Hepatocyte (in vitro differentiated cells): ENCODE results near the gene RGS17. TPM values are rescaled to one million over a fixed set of nuclear protein-coding genes. Genes with fewer than 3 reads are reported as not detected.

Experiments
- DNase-seq: peaks from one replicate; pipeline ENCODE4 v3.0.0-alpha.2; 2016; ENCODE audit warnings: low spot score
- H2AFZ ChIP-seq: fragments of 200-600 bp; sonication (generic); 2 replicates; pipeline ENCODE4 v1.6.0; 2016; ENCODE audit warnings: antibody characterized with exemption, mild to moderate bottlenecking
- H3K27ac ChIP-seq: fragments of 200-600 bp; sonication (generic); 2 replicates; pipeline ENCODE4 v1.5.1; 2016; ENCODE audit warnings: mild to moderate bottlenecking
- H3K27me3 ChIP-seq: fragments of 200-600 bp; sonication (generic); 2 replicates; pipeline ENCODE4 v1.6.1; 2016
- H3K36me3 ChIP-seq: fragments of 200-600 bp; sonication (generic); replicated peaks from 2 replicates; pipeline ENCODE4 v1.5.1; 2016; ENCODE audit warnings: low read depth; ENCODE audit not compliant: insufficient read depth
- H3K4me1 ChIP-seq: fragments of 200-600 bp; sonication (generic); 2 replicates; pipeline ENCODE4 v1.5.1; 2016; ENCODE audit warnings: mild to moderate bottlenecking, moderate library complexity; ENCODE audit not compliant: insufficient read depth
- H3K4me2 ChIP-seq: fragments of 200-600 bp; sonication (generic); 2 replicates; pipeline ENCODE4 v1.6.0; 2016
- H3K4me3 ChIP-seq: fragments of 200-600 bp; sonication (generic); 2 replicates; pipeline ENCODE4 v1.5.1; 2016; ENCODE audit warnings: mild to moderate bottlenecking
- H3K79me2 ChIP-seq: fragments of 200-600 bp; sonication (generic); 2 replicates; pipeline ENCODE4 v1.6.0; 2017; ENCODE audit warnings: mild to moderate bottlenecking
- H3K9me2 ChIP-seq: fragments of 200-600 bp; sonication (generic); replicated peaks from 2 replicates; pipeline ENCODE4 v1.6.0; 2017; ENCODE audit warnings: mild to moderate bottlenecking; ENCODE audit not compliant: insufficient read depth
- H3K9me3 ChIP-seq: fragments of 200-600 bp; sonication (generic); 2 replicates; pipeline ENCODE4 v1.5.1; 2016; ENCODE audit warnings: low read depth, mild to moderate bottlenecking
- H4K20me1 ChIP-seq: fragments of 200-600 bp; sonication (generic); 2 replicates; pipeline ENCODE4 v1.6.0; 2016; ENCODE audit warnings: mild to moderate bottlenecking; ENCODE audit not compliant: insufficient read depth, poor library complexity, severe bottlenecking
- EZH2 ChIP-seq: fragments of 200-600 bp; sonication (generic); IDR thresholded peaks from 2 replicates; pipeline ENCODE4 v1.6.1; 2016; ENCODE audit warnings: antibody characterized with exemption, mild to moderate bottlenecking, borderline replicate concordance
- EZH2phosphoT487 ChIP-seq: fragments of 200-600 bp; sonication (generic); IDR thresholded peaks from one replicate; pipeline ENCODE4 v1.6.1; 2018; ENCODE audit warnings: antibody characterized with exemption, mild to moderate bottlenecking, low read depth, moderate library complexity; ENCODE audit not compliant: unreplicated experiment, severe bottlenecking
- WGBS: methylation state at CpG from one replicate; pipeline ENCODE4 v1.1.6; 2016; ENCODE audit warnings: low lambda C conversion rate; ENCODE audit errors: missing lambda C conversion rate; 5-methylcytosine and 5-hydroxymethylcytosine counted together
- polyA plus RNA-seq: library from polyadenylated mRNA; unstranded; fragments of >200 nt; fragmentation: Nextera tagmentation; extraction: Ambion mirVana; gene quantifications from 2 replicates; pipeline ENCODE4 v1.2.1, GENCODE V29; 2016
- total RNA-seq: library from RNA; depleted of rRNA; stranded (reverse); fragments of >200 nt; gene quantifications from 2 replicates; pipeline ENCODE4 v1.2.3, GENCODE V29; 2014
- TF ChIP-seq, protein P1 (sequence below): fragments of 200-600 bp; sonication (generic); IDR thresholded peaks from 2 replicates; pipeline ENCODE4 v1.5.1; 2016; ENCODE audit warnings: antibody characterized with exemption, mild to moderate bottlenecking; ENCODE audit not compliant: poor library complexity

Gene RGS17
- total and polyA plus RNA-seq, 2 experiments from 2014 or later: 0.27 to 0.97 TPM

DNA sequence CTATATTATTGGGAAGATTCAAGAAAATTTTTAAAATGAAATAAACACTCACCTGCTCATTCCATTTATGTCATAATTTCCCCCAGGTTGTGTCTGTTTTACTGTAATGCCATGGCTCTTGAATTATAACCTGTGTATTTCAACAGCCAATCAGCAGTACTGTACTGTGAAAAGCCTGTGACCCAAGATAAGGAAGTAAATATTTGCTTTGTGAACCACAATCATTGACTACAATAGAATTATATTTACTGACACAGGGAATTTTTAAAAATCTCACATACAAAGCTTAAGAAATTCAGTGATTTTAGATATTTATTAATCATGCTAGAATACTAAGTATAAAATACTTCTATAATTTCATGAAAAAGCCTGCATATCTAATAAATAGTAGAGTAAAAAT lies 6.0 kb downstream of the RGS17 start:
- H2AFZ ChIP-seq: no peak overlapping the region
- H4K20me1 ChIP-seq: no peaks in the 10 kb centered on the region
- TF ChIP-seq EZH2phosphoT487 (no peak), EZH2 (no peak)
- TF ChIP-seq, protein P1, sequence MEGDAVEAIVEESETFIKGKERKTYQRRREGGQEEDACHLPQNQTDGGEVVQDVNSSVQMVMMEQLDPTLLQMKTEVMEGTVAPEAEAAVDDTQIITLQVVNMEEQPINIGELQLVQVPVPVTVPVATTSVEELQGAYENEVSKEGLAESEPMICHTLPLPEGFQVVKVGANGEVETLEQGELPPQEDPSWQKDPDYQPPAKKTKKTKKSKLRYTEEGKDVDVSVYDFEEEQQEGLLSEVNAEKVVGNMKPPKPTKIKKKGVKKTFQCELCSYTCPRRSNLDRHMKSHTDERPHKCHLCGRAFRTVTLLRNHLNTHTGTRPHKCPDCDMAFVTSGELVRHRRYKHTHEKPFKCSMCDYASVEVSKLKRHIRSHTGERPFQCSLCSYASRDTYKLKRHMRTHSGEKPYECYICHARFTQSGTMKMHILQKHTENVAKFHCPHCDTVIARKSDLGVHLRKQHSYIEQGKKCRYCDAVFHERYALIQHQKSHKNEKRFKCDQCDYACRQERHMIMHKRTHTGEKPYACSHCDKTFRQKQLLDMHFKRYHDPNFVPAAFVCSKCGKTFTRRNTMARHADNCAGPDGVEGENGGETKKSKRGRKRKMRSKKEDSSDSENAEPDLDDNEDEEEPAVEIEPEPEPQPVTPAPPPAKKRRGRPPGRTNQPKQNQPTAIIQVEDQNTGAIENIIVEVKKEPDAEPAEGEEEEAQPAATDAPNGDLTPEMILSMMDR: no peak
- H3K4me3 ChIP-seq: no peak overlapping the region
- no peaks in the 10 kb centered on the region for H3K36me3 ChIP-seq
- H3K4me1 ChIP-seq: no peaks in the 10 kb centered on the region
- H3K27ac ChIP-seq: no peak overlapping the region
- H3K9me2 ChIP-seq: no peaks in the 10 kb centered on the region
- no peaks in the 10 kb centered on the region for H3K79me2 ChIP-seq
- no peaks in the 10 kb centered on the region for H3K9me3 ChIP-seq
- H3K4me2 ChIP-seq: no peak overlapping the region
- peaks cover 42% of the 10 kb centered on the region for H3K27me3 ChIP-seq
- DNase-seq: no peak

DNA sequence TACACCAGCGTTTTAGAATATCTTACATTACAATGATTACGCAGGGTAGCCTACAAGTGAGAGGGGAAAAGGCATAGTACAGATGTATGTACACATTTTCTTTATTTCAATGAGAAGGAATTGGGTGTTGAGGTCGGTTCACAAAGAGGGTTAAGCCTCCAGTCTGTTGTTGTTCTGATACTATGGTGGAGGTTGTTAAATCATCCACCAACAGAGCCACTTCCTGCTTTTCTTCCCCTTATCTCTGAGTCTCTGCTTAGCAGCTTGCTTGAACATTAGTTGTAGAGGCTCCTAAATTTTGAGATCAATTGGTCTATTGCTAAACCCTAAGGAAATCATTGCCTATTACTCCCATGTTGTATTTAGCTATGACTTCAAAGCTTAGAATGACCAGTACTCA lies 7.3 kb downstream of the RGS17 start:
- WGBS: 52% methylated on average over 3 of the region's 3 CpGs
- no peak for DNase-seq
- TF ChIP-seq EZH2phosphoT487 (no peak), EZH2 (no peak)
- TF ChIP-seq, protein P1: no peak

DNA sequence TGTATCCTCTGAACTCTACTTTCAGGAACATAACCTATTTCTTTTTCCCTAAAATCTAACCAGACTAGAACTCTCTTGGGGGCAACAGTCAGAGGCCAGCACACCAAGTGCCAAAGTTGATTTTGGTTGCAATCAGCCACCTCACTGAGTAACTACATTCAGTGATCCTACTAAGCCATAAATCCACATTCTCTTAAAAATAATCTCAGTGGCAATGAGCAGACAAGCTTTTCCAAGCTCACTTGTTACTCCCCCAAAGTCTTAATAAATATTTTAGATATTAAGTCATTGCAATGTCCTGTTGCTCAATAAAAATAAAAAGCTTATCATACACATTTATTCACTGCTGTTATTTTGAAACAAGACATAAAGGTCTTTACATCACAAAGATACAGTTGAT lies 9.8 kb downstream of the RGS17 start:
- H3K27me3 ChIP-seq: peaks cover 7% of the 10 kb centered on the region
- H3K9me2 ChIP-seq: no peaks in the 10 kb centered on the region
- no peaks in the 10 kb centered on the region for H3K79me2 ChIP-seq
- no peaks in the 10 kb centered on the region for H4K20me1 ChIP-seq
- TF ChIP-seq, protein P1: no peak
- no peak for TF ChIP-seq EZH2phosphoT487
- no peak for TF ChIP-seq EZH2
- H3K4me3 ChIP-seq: no peak overlapping the region
- H3K27ac ChIP-seq: no peak overlapping the region
- H3K4me2 ChIP-seq: no peak overlapping the region
- H2AFZ ChIP-seq: no peak overlapping the region
- H3K4me1 ChIP-seq: no peaks in the 10 kb centered on the region
- no peaks in the 10 kb centered on the region for H3K9me3 ChIP-seq
- no peaks in the 10 kb centered on the region for H3K36me3 ChIP-seq
- DNase-seq: no peak

More for the DNA sequence above, 7.3 kb downstream of the RGS17 start:
- no peaks in the 10 kb centered on the region for H3K4me1 ChIP-seq
- H3K9me2 ChIP-seq: no peaks in the 10 kb centered on the region
- no peak overlapping the region for H3K27ac ChIP-seq
- no peaks in the 10 kb centered on the region for H3K79me2 ChIP-seq
- H2AFZ ChIP-seq: no peak overlapping the region
- H3K27me3 ChIP-seq: peaks cover 30% of the 10 kb centered on the region
- H3K4me2 ChIP-seq: no peak overlapping the region
- H3K36me3 ChIP-seq: no peaks in the 10 kb centered on the region
- no peaks in the 10 kb centered on the region for H3K9me3 ChIP-seq
- H3K4me3 ChIP-seq: no peak overlapping the region
- no peaks in the 10 kb centered on the region for H4K20me1 ChIP-seq
